ENCODE measurements around the gene CD47.

DNA sequence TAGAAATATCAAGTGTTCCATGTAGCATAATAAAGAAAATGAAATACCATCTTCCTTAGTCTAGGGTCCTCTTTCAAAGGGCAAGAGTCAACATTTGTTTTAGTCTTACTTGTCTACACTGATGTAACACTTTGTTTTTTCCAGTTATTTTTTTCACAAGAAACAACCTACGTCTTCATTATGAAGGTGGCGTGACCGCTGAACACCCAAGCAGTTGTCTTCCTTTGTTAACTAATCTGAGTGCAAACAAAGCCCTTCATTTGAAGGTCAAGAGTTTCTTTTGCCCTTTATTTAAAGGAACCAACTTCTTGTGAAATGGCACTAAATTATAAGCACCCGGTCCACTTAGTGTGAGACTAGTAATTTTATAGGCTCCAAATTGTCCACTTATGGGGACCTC lies 73.2 kb downstream of the CD47 start:
- TF ChIP-seq CTCF (IDR thresholded peaks at IDR 0.05), result no peak
- no peak for TF ChIP-seq ZFX (IDR thresholded peaks at IDR 0.05; ENCODE audit: borderline replicate concordance)

All from 22Rv1 (cell line).